ENCODE measurements around the gene SLCO3A1. TPM values are rescaled to one million over a fixed set of nuclear protein-coding genes. Genes with fewer than 3 reads are reported as not detected.

The SLCO3A1 gene
- total RNA-seq, 1 experiment from 2014 or later = 5.1 TPM

GRCh38 chr15:91908391-91908790 is 54.9 kb downstream of the SLCO3A1 start:
- H3K27me3 ChIP-seq (ENCODE audit: insufficient read depth, low read length) = no peaks in the 10 kb centered on the region
- CTCF ChIA-PET = no interaction called here
- DNase-seq (ENCODE audit: low read depth, low spot score) = no peak
- BruUV-seq (replicated peaks) = no TSS peak
- no peak overlapping the region for H3K9ac ChIP-seq (ENCODE audit: low read length)
- no peaks in the 10 kb centered on the region for H3K4me1 ChIP-seq (ENCODE audit: control insufficient read depth in 1 of 2, insufficient read depth in 2 of 2, low read length in 2 of 2)
- no peaks in the 10 kb centered on the region for H3K79me2 ChIP-seq (ENCODE audit: insufficient read depth, low read length)
- H3K9me3 ChIP-seq (ENCODE audit: control insufficient read depth in 1 of 2, insufficient read depth in 1 of 2, low read depth in 1 of 2, low read length in 2 of 2) = no peaks in the 10 kb centered on the region
- TF ChIP-seq POLR2AphosphoS5 (IDR thresholded peaks at IDR 0.05; ENCODE audit: low read depth, low read length) (no peak), RAD21 (IDR thresholded peaks at IDR 0.05; ENCODE audit: low read depth) (no peak), YY1 (IDR thresholded peaks at IDR 0.05; ENCODE audit: extremely low read depth, insufficient replicate concordance, low read depth, low read length) (no peak), POLR2A (IDR thresholded peaks at IDR 0.05; ENCODE audit: borderline replicate concordance, extremely low read depth, insufficient read depth, insufficient read length) (no peak), CTCF (IDR thresholded peaks at IDR 0.05 in 2 of 3, conservative IDR thresholded peaks at IDR 0.05 in 1 of 3; ENCODE audit: borderline replicate concordance in 1 of 3, insufficient read depth in 1 of 3, low read depth in 2 of 3, low read length in 2 of 3) (no peak), ZFX (IDR thresholded peaks at IDR 0.05) (no peak)
- TF ChIP-seq, protein P1, sequence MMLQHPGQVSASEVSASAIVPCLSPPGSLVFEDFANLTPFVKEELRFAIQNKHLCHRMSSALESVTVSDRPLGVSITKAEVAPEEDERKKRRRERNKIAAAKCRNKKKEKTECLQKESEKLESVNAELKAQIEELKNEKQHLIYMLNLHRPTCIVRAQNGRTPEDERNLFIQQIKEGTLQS (IDR thresholded peaks at IDR 0.05) = no peak
- TF ChIP-seq, protein P2, sequence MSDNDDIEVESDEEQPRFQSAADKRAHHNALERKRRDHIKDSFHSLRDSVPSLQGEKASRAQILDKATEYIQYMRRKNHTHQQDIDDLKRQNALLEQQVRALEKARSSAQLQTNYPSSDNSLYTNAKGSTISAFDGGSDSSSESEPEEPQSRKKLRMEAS (IDR thresholded peaks at IDR 0.05) = no peak
- intact Hi-C loops (cut with micrococcal nuclease) = no loop called here
- no peaks in the 10 kb centered on the region for H3K36me3 ChIP-seq (ENCODE audit: control insufficient read depth in 1 of 2, insufficient read depth in 2 of 2, low read length in 2 of 2)
- no peak overlapping the region for H3K4me2 ChIP-seq (ENCODE audit: low read length)
- no peaks in the 10 kb centered on the region for H4K20me1 ChIP-seq (ENCODE audit: insufficient read depth)
- no peak overlapping the region for H3K4me3 ChIP-seq (replicated peaks in 1 of 2; ENCODE audit: low read depth in 1 of 2, low read length in 2 of 2)
- H2AFZ ChIP-seq (ENCODE audit: low read depth, low read length, poor library complexity, severe bottlenecking) = no peak overlapping the region
- POLR2A ChIA-PET = no interaction called here
- H3K9me2 ChIP-seq (ENCODE audit: insufficient read depth) = no peaks in the 10 kb centered on the region
- no peak for ATAC-seq
- RAD21 ChIA-PET (ENCODE audit: low non-redundant PET in 1 of 2, low total read pairs in 2 of 2, uncharacterized antibody in 2 of 2, unreplicated experiment in 2 of 2) = no interaction called here
- no peak overlapping the region for H3K27ac ChIP-seq (ENCODE audit: low read depth, low read length)

DNA sequence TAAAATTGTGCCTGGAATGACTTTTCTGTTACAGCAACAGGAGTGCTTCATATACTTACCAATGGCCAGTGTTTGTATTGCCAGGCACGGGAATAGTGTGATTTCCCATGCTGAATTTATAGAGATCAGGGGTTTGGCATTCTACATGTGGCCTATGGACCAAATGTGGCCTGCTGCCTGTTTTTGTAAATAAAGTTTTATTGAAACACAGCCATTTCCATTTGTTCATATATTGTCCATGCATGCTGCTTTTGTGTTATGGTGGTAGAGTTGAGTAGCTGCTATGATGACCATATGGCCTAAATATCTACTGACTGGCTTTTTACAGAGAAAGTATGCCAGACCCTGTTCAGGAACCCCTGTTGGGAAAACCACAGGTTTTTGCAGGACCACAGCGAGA is 55.6 kb downstream of the SLCO3A1 start:
- no peaks in the 10 kb centered on the region for H3K4me1 ChIP-seq (ENCODE audit: control insufficient read depth in 1 of 2, insufficient read depth in 2 of 2, low read length in 2 of 2)
- no peak overlapping the region for H2AFZ ChIP-seq (ENCODE audit: low read depth, low read length, poor library complexity, severe bottlenecking)
- H3K4me2 ChIP-seq (ENCODE audit: low read length) = no peak overlapping the region
- RAD21 ChIA-PET (ENCODE audit: low non-redundant PET in 1 of 2, low total read pairs in 2 of 2, uncharacterized antibody in 2 of 2, unreplicated experiment in 2 of 2) = no interaction called here
- CTCF ChIA-PET = no interaction called here
- intact Hi-C loops (cut with micrococcal nuclease) = no loop called here
- ATAC-seq = no peak
- no peak overlapping the region for H3K4me3 ChIP-seq (replicated peaks in 1 of 2; ENCODE audit: low read depth in 1 of 2, low read length in 2 of 2)
- H3K36me3 ChIP-seq (ENCODE audit: control insufficient read depth in 1 of 2, insufficient read depth in 2 of 2, low read length in 2 of 2) = no peaks in the 10 kb centered on the region
- no peaks in the 10 kb centered on the region for H3K79me2 ChIP-seq (ENCODE audit: insufficient read depth, low read length)
- POLR2A ChIA-PET = no interaction called here
- no peak for DNase-seq (ENCODE audit: low read depth, low spot score)
- H3K27ac ChIP-seq (ENCODE audit: low read depth, low read length) = no peak overlapping the region
- no peaks in the 10 kb centered on the region for H3K9me2 ChIP-seq (ENCODE audit: insufficient read depth)
- no peak overlapping the region for H3K9ac ChIP-seq (ENCODE audit: low read length)
- H3K27me3 ChIP-seq (ENCODE audit: insufficient read depth, low read length) = no peaks in the 10 kb centered on the region
- BruUV-seq (replicated peaks) = no TSS peak
- no peaks in the 10 kb centered on the region for H4K20me1 ChIP-seq (ENCODE audit: insufficient read depth)
- no peaks in the 10 kb centered on the region for H3K9me3 ChIP-seq (ENCODE audit: control insufficient read depth in 1 of 2, insufficient read depth in 1 of 2, low read depth in 1 of 2, low read length in 2 of 2)
- TF ChIP-seq RAD21 (IDR thresholded peaks at IDR 0.05; ENCODE audit: low read depth) (no peak), REST (IDR thresholded peaks at IDR 0.05; ENCODE audit: low read depth) (no peak), POLR2AphosphoS5 (IDR thresholded peaks at IDR 0.05; ENCODE audit: low read depth, low read length) (no peak), TCF7L2 (IDR thresholded peaks at IDR 0.05; ENCODE audit: borderline replicate concordance, extremely low read depth, insufficient read depth, insufficient read length) (no peak), EZH2 (IDR thresholded peaks at IDR 0.05) (no peak), POLR2A (IDR thresholded peaks at IDR 0.05; ENCODE audit: borderline replicate concordance, extremely low read depth, insufficient read depth, insufficient read length) (no peak), ZNF274 (IDR thresholded peaks at IDR 0.05; ENCODE audit: low read depth, low read length) (no peak), EZH2phosphoT487 (IDR thresholded peaks at IDR 0.05; ENCODE audit: borderline replicate concordance) (no peak), FOSL1 (IDR thresholded peaks at IDR 0.05; ENCODE audit: low read depth) (no peak), SIN3A (IDR thresholded peaks at IDR 0.05; ENCODE audit: low read depth) (no peak)
- TF ChIP-seq, protein P2 (IDR thresholded peaks at IDR 0.05) = no peak

Measured in HCT116 (cell line).